GM19395 (cell line): ENCODE measurements around the gene PLAU.
"Not testable (repeated sequence)": the region's sequence is repeated elsewhere in the genome, so short reads cannot be mapped to it uniquely, and the experiment has no call there.

Experiments
- ATAC-seq: cut with Tn5 transposase; IDR thresholded peaks from one replicate; pipeline ENCODE4 v1.9.1; 2021; ENCODE audit warnings: mild to moderate bottlenecking, moderate library complexity; ENCODE audit not compliant: unreplicated experiment

PLAU gene

GRCh38 chr10:73895381-73895780 is 15.6 kb upstream of the PLAU start:
- ATAC-seq = not testable (repeated sequence)

GRCh38 chr10:73897693-73898092 is 13.2 kb upstream of the PLAU start:
- ATAC-seq = no peak

- no peak for ATAC-seq
Observed at GRCh38 chr10:73898730-73899410, 12.1 kb upstream of the PLAU start.

GRCh38 chr10:73899423-73899822 is 11.5 kb upstream of the PLAU start:
- ATAC-seq = no peak

GRCh38 chr10:73900064-73900463 is 10.9 kb upstream of the PLAU start:
- ATAC-seq = no peak

GRCh38 chr10:73901261-73901660 is 9.7 kb upstream of the PLAU start:
- ATAC-seq = no peak

- no peak for ATAC-seq
Observed at GRCh38 chr10:73902351-73902750, 8.6 kb upstream of the PLAU start.

GRCh38 chr10:73905256-73906020 is 5.5 kb upstream of the PLAU start:
- ATAC-seq = no peak

GRCh38 chr10:73906524-73907447 is 4.1 kb upstream of the PLAU start:
- no peak for ATAC-seq

- no peak for ATAC-seq
Observed at GRCh38 chr10:73907841-73908517, 3.0 kb upstream of the PLAU start.

GRCh38 chr10:73908853-73909539 is 1.9 kb upstream of the PLAU start:
- ATAC-seq = peak; percentile 46

- ATAC-seq = no peak
Observed at GRCh38 chr10:73909540-73910115, 1.3 kb upstream of the PLAU start.

GRCh38 chr10:73910401-73910763 is 550 bp upstream of the PLAU start:
- ATAC-seq = no peak

- ATAC-seq = no peak
Observed at GRCh38 chr10:73911553-73912004, 647 bp downstream of the PLAU start.

GRCh38 chr10:73914036-73914435 is 3.1 kb downstream of the PLAU start:
- ATAC-seq = no peak

- no peak for ATAC-seq
Observed at GRCh38 chr10:73915206-73915851, 4.4 kb downstream of the PLAU start.

- no peak for ATAC-seq
Observed at GRCh38 chr10:73916761-73917470, 6.0 kb downstream of the PLAU start.

GRCh38 chr10:73917566-73918305 is 6.8 kb downstream of the PLAU start:
- no peak for ATAC-seq
